ENCODE measurements around the gene STUM. TPM values are rescaled to one million over a fixed set of nuclear protein-coding genes. Genes with fewer than 3 reads are reported as not detected.
A peak's percentile ranks its signal among the peaks of the same experiment; 100 is the strongest.

The STUM gene
- total and polyA plus RNA-seq, 2 donors from 2014 or later = 1.6 to 1.9 TPM

GRCh38 chr1:226651041-226651731, 102.6 kb downstream of the STUM start:
- no peak overlapping the region for H3K27ac ChIP-seq (ENCODE audit: low read depth in 2 of 2, low read length in 2 of 2)
- no peaks in the 10 kb centered on the region for H3K9me3 ChIP-seq (ENCODE audit: control insufficient read depth in 2 of 3, insufficient read depth in 1 of 3, low read length in 3 of 3)
- peaks cover 0 to 22% (median 0%) of the 10 kb centered on the region in 3 donors for H3K4me1 ChIP-seq (ENCODE audit: control insufficient read depth in 2 of 3, insufficient read depth in 2 of 3, low read depth in 1 of 3, low read length in 3 of 3)
- H3K4me3 ChIP-seq (ENCODE audit: low read length in 3 of 3) = no peak overlapping the region
- intact Hi-C loops (cut with DNase I) = no loop called here
- no peaks in the 10 kb centered on the region for H3K27me3 ChIP-seq (ENCODE audit: control insufficient read depth, insufficient read depth, low read length)
- H3K36me3 ChIP-seq (ENCODE audit: control insufficient read depth in 2 of 3, insufficient read depth in 3 of 3, low read length in 3 of 3) = peaks cover 4 to 17% (median 13%) of the 10 kb centered on the region in 3 donors
- peak in 1 of 5 donors; percentile 50 for DNase-seq
- no peak overlapping the region for H3K9ac ChIP-seq (ENCODE audit: low read length in 3 of 3)
- FAIRE-seq = no peak
- TF ChIP-seq, protein P1, sequence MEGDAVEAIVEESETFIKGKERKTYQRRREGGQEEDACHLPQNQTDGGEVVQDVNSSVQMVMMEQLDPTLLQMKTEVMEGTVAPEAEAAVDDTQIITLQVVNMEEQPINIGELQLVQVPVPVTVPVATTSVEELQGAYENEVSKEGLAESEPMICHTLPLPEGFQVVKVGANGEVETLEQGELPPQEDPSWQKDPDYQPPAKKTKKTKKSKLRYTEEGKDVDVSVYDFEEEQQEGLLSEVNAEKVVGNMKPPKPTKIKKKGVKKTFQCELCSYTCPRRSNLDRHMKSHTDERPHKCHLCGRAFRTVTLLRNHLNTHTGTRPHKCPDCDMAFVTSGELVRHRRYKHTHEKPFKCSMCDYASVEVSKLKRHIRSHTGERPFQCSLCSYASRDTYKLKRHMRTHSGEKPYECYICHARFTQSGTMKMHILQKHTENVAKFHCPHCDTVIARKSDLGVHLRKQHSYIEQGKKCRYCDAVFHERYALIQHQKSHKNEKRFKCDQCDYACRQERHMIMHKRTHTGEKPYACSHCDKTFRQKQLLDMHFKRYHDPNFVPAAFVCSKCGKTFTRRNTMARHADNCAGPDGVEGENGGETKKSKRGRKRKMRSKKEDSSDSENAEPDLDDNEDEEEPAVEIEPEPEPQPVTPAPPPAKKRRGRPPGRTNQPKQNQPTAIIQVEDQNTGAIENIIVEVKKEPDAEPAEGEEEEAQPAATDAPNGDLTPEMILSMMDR (IDR thresholded peaks at IDR 0.05; ENCODE audit: borderline replicate concordance, extremely low read depth, insufficient read depth) = no peak

GRCh38 chr1:226651732-226652105, 103.2 kb downstream of the STUM start:
- no peak overlapping the region for H3K9ac ChIP-seq (ENCODE audit: low read length in 3 of 3)
- peaks cover 0 to 26% (median 0%) of the 10 kb centered on the region in 3 donors for H3K4me1 ChIP-seq (ENCODE audit: control insufficient read depth in 2 of 3, insufficient read depth in 2 of 3, low read depth in 1 of 3, low read length in 3 of 3)
- H3K9me3 ChIP-seq (ENCODE audit: control insufficient read depth in 2 of 3, insufficient read depth in 1 of 3, low read length in 3 of 3) = no peaks in the 10 kb centered on the region
- no peaks in the 10 kb centered on the region for H3K27me3 ChIP-seq (ENCODE audit: control insufficient read depth, insufficient read depth, low read length)
- no peak overlapping the region for H3K27ac ChIP-seq (ENCODE audit: low read depth in 2 of 2, low read length in 2 of 2)
- TF ChIP-seq, protein P1 (IDR thresholded peaks at IDR 0.05; ENCODE audit: borderline replicate concordance, extremely low read depth, insufficient read depth) = no peak
- intact Hi-C loops (cut with DNase I) = no loop called here
- no peak for FAIRE-seq
- DNase-seq = peak in 1 of 5 donors; percentile 47
- H3K4me3 ChIP-seq (ENCODE audit: low read length in 3 of 3) = no peak overlapping the region
- peaks cover 4 to 17% (median 10%) of the 10 kb centered on the region in 3 donors for H3K36me3 ChIP-seq (ENCODE audit: control insufficient read depth in 2 of 3, insufficient read depth in 3 of 3, low read length in 3 of 3)

DNA sequence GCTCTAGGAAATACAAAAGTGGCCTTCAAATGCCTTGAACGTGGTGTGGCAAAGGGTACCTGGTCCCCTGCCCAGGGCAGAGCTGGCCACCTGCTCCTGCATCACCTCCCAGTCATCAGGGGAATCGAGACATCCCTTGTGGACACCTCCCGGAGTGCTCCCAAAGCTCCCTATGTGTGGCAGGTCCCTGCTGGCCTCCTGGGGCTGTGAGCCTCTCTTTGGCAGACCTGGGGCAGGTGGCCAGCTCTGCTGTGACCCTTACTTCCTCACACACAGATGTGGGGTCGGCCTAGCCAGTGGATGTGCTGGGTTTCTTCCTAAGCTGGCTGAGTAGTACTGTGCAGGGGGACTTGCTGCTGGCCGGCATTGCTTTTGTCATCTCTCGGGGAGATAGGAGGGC, 104.0 kb downstream of the STUM start:
- no peak for FAIRE-seq
- peaks cover 2 to 9% (median 5%) of the 10 kb centered on the region in 3 donors for H3K36me3 ChIP-seq (ENCODE audit: control insufficient read depth in 2 of 3, insufficient read depth in 3 of 3, low read length in 3 of 3)
- no peaks in the 10 kb centered on the region for H3K9me3 ChIP-seq (ENCODE audit: control insufficient read depth in 2 of 3, insufficient read depth in 1 of 3, low read length in 3 of 3)
- H3K4me1 ChIP-seq (ENCODE audit: control insufficient read depth in 2 of 3, insufficient read depth in 2 of 3, low read depth in 1 of 3, low read length in 3 of 3) = peaks cover 0 to 28% (median 3%) of the 10 kb centered on the region in 3 donors
- TF ChIP-seq, protein P1 (IDR thresholded peaks at IDR 0.05; ENCODE audit: borderline replicate concordance, extremely low read depth, insufficient read depth) = no peak
- H3K9ac ChIP-seq (ENCODE audit: low read length in 3 of 3) = no peak overlapping the region
- peak in 1 of 5 donors; percentile 57 for DNase-seq
- intact Hi-C loops (cut with DNase I) = no loop called here
- H3K4me3 ChIP-seq (ENCODE audit: low read length in 3 of 3) = no peak overlapping the region
- no peak overlapping the region for H3K27ac ChIP-seq (ENCODE audit: low read depth in 2 of 2, low read length in 2 of 2)
- no peaks in the 10 kb centered on the region for H3K27me3 ChIP-seq (ENCODE audit: control insufficient read depth, insufficient read depth, low read length)
